Left lung (tissue), 10 donors: ENCODE measurements around the gene CHST9. TPM values are rescaled to one million over a fixed set of nuclear protein-coding genes. Genes with fewer than 3 reads are reported as not detected.

Source experiments
- ATAC-seq: fragments of 200-7000 bp; cut with Tn5 transposase; one replicate; pipeline ENCODE4 v1.9.1; 2020; ENCODE audit warnings: moderate library complexity
- DNase-seq, 4 donors: peaks; one replicate each; pipeline ENCODE4 v3.0.0-alpha.2; 2013 to 2020
- H3K27ac ChIP-seq, 2 donors: fragments of 200-600 bp; sonication (generic) in 1 of 2; one replicate each; pipeline versions ENCODE4 v1.5.0 to v1.8.0; 2020 to 2021
- H3K27me3 ChIP-seq, 2 donors: fragments of 200-600 bp; sonication (generic) in 1 of 2; one replicate each; pipeline versions ENCODE4 v1.5.0 to v1.8.0; 2020 to 2021
- H3K36me3 ChIP-seq, 2 donors: fragments of 200-600 bp; sonication (generic) in 1 of 2; one replicate each; pipeline versions ENCODE4 v1.5.0 to v1.8.0; 2020 to 2021
- H3K4me1 ChIP-seq, 2 donors: fragments of 200-600 bp; one replicate each; pipeline ENCODE4 v1.8.0; 2021
- H3K4me3 ChIP-seq, 2 donors: fragments of 200-600 bp; sonication (generic) in 1 of 2; one replicate each; pipeline versions ENCODE4 v1.5.0 to v1.8.0; 2020 to 2021; ENCODE audit warnings: mild to moderate bottlenecking in 1 of 2
- H3K9me3 ChIP-seq, 2 donors: fragments of 200-600 bp; sonication (generic) in 1 of 2; one replicate each; pipeline versions ENCODE4 v1.5.0 to v1.8.0; 2020 to 2021
- CTCF ChIP-seq, 2 donors: fragments of 200-600 bp; sonication (generic) in 1 of 2; IDR thresholded peaks; one replicate each; pipeline versions ENCODE4 v1.5.0 to v1.8.0; 2021; ENCODE audit warnings: antibody characterized with exemption in 2 of 2
- intact Hi-C, 2 donors: fragments of 100-400 bp; cut with DNase I; formaldehyde crosslinking; loops; one replicate each; pipeline versions ENCODE4 v1.11.2 to v1.14.2; 2022
- polyA plus RNA-seq, 6 donors: library from polyadenylated mRNA; unstranded; fragments of 120-200 nt; gene quantifications; one replicate each; pipeline ENCODE4 v1.2.1, GENCODE V29; 2013; ENCODE audit not compliant: insufficient read length in 6 of 6
- total RNA-seq, 2 donors: library from RNA; stranded (reverse); fragmentation: NEBNext Ultra II Directional; extraction: Animal tissue kit (Norgen Biotek cat#: 25700); gene quantifications; one replicate each; pipeline ENCODE4 v1.2.1, GENCODE V29; 2021
- donor health status: DM: no; HTN: yes; CAD: no.
- donor health status: DM: no; HTN: no; CAD: no.

CHST9 gene
- total and polyA plus RNA-seq, 8 donors, result 0.12 to 4.2 (median 2.6) TPM

DNA sequence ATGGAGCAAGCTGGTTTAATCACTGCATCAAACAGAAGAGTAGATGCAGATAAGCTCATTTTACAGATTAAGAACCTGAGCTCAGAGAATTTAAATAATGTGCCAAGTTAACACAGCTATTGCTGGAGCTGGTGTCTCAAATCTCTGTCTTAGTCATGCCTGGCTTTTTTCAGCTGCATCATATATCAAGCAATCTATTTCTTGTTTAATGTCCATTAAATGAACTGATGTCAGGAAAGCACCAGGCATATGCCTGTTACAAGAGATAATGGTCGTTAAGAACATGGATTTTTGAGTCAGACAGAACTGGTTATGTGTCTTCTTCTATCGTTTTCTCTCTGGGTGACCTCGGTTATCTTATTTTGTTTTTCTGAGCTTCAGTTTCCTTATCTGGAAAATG, 259.8 kb downstream of the CHST9 start:
- H3K4me1 ChIP-seq, result no peaks in the 10 kb centered on the region
- ATAC-seq (no peak), DNase-seq (no peak)
- no peaks in the 10 kb centered on the region for H3K27me3 ChIP-seq
- no peak overlapping the region for H3K27ac ChIP-seq
- TF ChIP-seq CTCF (IDR thresholded peaks at IDR 0.05), result no peak
- H3K36me3 ChIP-seq, result no peaks in the 10 kb centered on the region
- no peaks in the 10 kb centered on the region for H3K9me3 ChIP-seq
- intact Hi-C loops, result no loop called here
- H3K4me3 ChIP-seq, result no peak overlapping the region

DNA sequence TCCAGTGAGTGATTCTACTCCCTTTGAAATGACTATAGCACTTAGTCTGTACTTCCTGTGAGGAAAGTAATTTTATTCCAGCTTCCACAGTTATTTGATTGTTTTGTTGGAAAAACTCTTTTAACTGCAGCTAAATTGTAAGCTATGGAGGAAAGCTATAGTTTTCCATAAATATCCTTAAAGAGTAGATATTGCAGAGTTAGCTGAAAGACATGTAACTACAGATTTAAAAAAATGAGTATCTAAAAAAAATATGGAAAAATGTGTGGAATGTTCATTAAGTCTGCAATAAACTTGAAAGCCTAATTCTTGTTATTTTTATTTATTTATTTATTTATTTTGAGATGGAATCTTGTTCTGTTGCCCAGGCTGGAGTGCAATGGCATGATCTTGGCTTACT, 262.8 kb downstream of the CHST9 start:
- H3K9me3 ChIP-seq, result no peaks in the 10 kb centered on the region
- H3K27ac ChIP-seq, result no peak overlapping the region
- ATAC-seq (no peak), DNase-seq (no peak)
- no peaks in the 10 kb centered on the region for H3K27me3 ChIP-seq
- TF ChIP-seq CTCF (IDR thresholded peaks at IDR 0.05), result no peak
- H3K36me3 ChIP-seq, result no peaks in the 10 kb centered on the region
- intact Hi-C loops, result no loop called here
- no peaks in the 10 kb centered on the region for H3K4me1 ChIP-seq
- H3K4me3 ChIP-seq, result no peak overlapping the region

- Histone ChIP-seq H3K36me3 (no peaks in the 10 kb centered on the region), H3K4me1 (no peaks in the 10 kb centered on the region), H3K27me3 (no peaks in the 10 kb centered on the region), H3K9me3 (no peaks in the 10 kb centered on the region), H3K4me3 (no peak overlapping the region), H3K27ac (peak overlapping the region in 1 of 2 donors; percentile 5)
- no peak for DNase-seq
- peak; percentile 69 for ATAC-seq
- TF ChIP-seq CTCF (IDR thresholded peaks at IDR 0.05), result no peak
- intact Hi-C loops, result no loop called here
These were observed 264.5 kb downstream of the CHST9 start for GRCh38 chr18:26920644-26921043.

GRCh38 chr18:26919627-26920026, 265.5 kb downstream of the CHST9 start:
- intact Hi-C loops, result no loop called here
- peak in 1 of 4 donors; percentile 41 for DNase-seq
- Histone ChIP-seq H3K27me3 (no peaks in the 10 kb centered on the region), H3K36me3 (no peaks in the 10 kb centered on the region), H3K9me3 (no peaks in the 10 kb centered on the region), H3K4me3 (no peak overlapping the region), H3K4me1 (no peaks in the 10 kb centered on the region), H3K27ac (peak overlapping the region; percentile 5 to 33)
- no peak for TF ChIP-seq CTCF (IDR thresholded peaks at IDR 0.05)
- ATAC-seq, result peak; percentile 76

- H3K36me3 ChIP-seq, result no peaks in the 10 kb centered on the region
- no peak for TF ChIP-seq CTCF (IDR thresholded peaks at IDR 0.05)
- H3K27me3 ChIP-seq, result no peaks in the 10 kb centered on the region
- no peaks in the 10 kb centered on the region for H3K9me3 ChIP-seq
- ATAC-seq (no peak), DNase-seq (no peak)
- H3K4me3 ChIP-seq, result no peak overlapping the region
- H3K4me1 ChIP-seq, result no peaks in the 10 kb centered on the region
- intact Hi-C loops, result no loop called here
- H3K27ac ChIP-seq, result no peak overlapping the region
These were observed 265.9 kb downstream of the CHST9 start for GRCh38 chr18:26919201-26919600.
